HepG2 (cell line): ENCODE results near the gene PREX1. TPM values are rescaled to one million over a fixed set of nuclear protein-coding genes. Genes with fewer than 3 reads are reported as not detected.

Experiments used
- ATAC-seq: fragments of 200-7000 bp; cut with Tn5 transposase; 3 replicates; pipeline ENCODE4 v1.9.1; 2020; ENCODE audit warnings: mild to moderate bottlenecking, moderate library complexity
- BruUV-seq: library from RNA; stranded (reverse); fragments of 400-500 nt; replicated peaks from 2 replicates; lab custom pipeline; 2021; lab: Mats Ljungman, UMichigan
- CTCF ChIA-PET: fragments of 300-600 bp; formaldehyde crosslinking; extraction: SDS; loops from one replicate; lab custom pipeline; 2021; ENCODE audit warnings: low total read pairs, inconsistent platforms, low intra/inter-chr PET ratio; lab: Yijun Ruan, JAX
- POLR2A ChIA-PET: fragments of 350-600 bp; sonication (Branson Sonifier 250); formaldehyde crosslinking; loops from one replicate; lab custom pipeline; 2020; ENCODE audit warnings: antibody characterized with exemption, inconsistent platforms; lab: Yijun Ruan, JAX
- DNase-seq: peaks from one replicate; pipeline ENCODE4 v3.0.0-alpha.2; 2015; ENCODE audit warnings: low spot score
- FAIRE-seq: peaks from 3 replicates; lab custom pipeline; 2011; peaks lifted over from hg19 to GRCh38; lab: Jason Lieb, UNC
- H2AFZ ChIP-seq: one replicate; pipeline ENCODE4 v1.6.1; 2011; ENCODE audit warnings: low read length, inconsistent platforms
- H3K27ac ChIP-seq: fragments of 300-600 bp; 3 replicates; pipeline ENCODE4 v1.8.0; 2011; ENCODE audit warnings: mixed run types, mild to moderate bottlenecking, mixed read lengths, low read length, inconsistent platforms; ENCODE audit not compliant: insufficient read depth; ENCODE audit errors: extremely low read length
- H3K27me3 ChIP-seq, 2 experiments: fragments of 200-600 bp in 1 of 2; 2 replicates in 1 of 2; 3 replicates in 1 of 2; pipeline versions ENCODE4 v1.6.0 to v1.8.0; 2011; ENCODE audit warnings: low read length in 2 of 2, mild to moderate bottlenecking in 2 of 2, moderate library complexity in 2 of 2, inconsistent platforms in 1 of 2; ENCODE audit not compliant: insufficient read depth in 2 of 2, control insufficient read depth in 1 of 2
- H3K36me3 ChIP-seq, 2 experiments: fragments of 200-600 bp in 1 of 2; replicated peaks in 1 of 2; 2 replicates in 1 of 2; 3 replicates in 1 of 2; pipeline versions ENCODE4 v1.5.1 to v1.8.0; 2011; ENCODE audit warnings: low read length in 2 of 2, inconsistent platforms in 1 of 2; ENCODE audit not compliant: insufficient read depth in 2 of 2, control insufficient read depth in 1 of 2
- H3K4me1 ChIP-seq: 2 replicates; pipeline ENCODE4 v1.5.1; 2012; ENCODE audit warnings: low read length, inconsistent platforms; ENCODE audit not compliant: insufficient read depth
- H3K4me2 ChIP-seq: 2 replicates; pipeline ENCODE4 v1.6.0; 2011; ENCODE audit warnings: low read depth, low read length, inconsistent platforms
- H3K4me3 ChIP-seq, 3 experiments: fragments of 200-600 bp in 1 of 3; sonication (generic), shearing (Covaris generic) in 1 of 3; replicated peaks in 1 of 3; 2 replicates each; pipeline ENCODE4 v1.5.1; 2011 to 2016; ENCODE audit warnings: low read length in 3 of 3, inconsistent platforms in 2 of 3, low read depth in 2 of 3, mild to moderate bottlenecking in 2 of 3, control low read depth in 1 of 3, mixed read lengths in 1 of 3; ENCODE audit not compliant: insufficient read depth in 1 of 3
- H3K79me2 ChIP-seq: one replicate; pipeline ENCODE4 v1.6.1; 2011; ENCODE audit warnings: low read length, inconsistent platforms; ENCODE audit not compliant: insufficient read depth
- H3K9ac ChIP-seq: 2 replicates; pipeline ENCODE4 v1.6.0; 2011; ENCODE audit warnings: mild to moderate bottlenecking, low read depth, low read length, inconsistent platforms; ENCODE audit not compliant: insufficient read depth
- H3K9me3 ChIP-seq: 2 replicates; pipeline ENCODE4 v1.5.1; 2012; ENCODE audit warnings: mild to moderate bottlenecking, low read length
- H4K20me1 ChIP-seq: 2 replicates; pipeline ENCODE4 v1.6.0; 2011; ENCODE audit warnings: inconsistent platforms, mild to moderate bottlenecking, low read length, moderate library complexity; ENCODE audit not compliant: insufficient read depth
- AFF4 ChIP-seq: sonication (generic); formaldehyde crosslinking; IDR thresholded peaks from 2 replicates; pipeline ENCODE4 v1.4.0; 2020; ENCODE audit warnings: missing genetic modification reagents
- ARID4A ChIP-seq: sonication (generic); formaldehyde crosslinking; IDR thresholded peaks from 2 replicates; pipeline ENCODE4 v1.5.0; 2020; ENCODE audit warnings: mild to moderate bottlenecking, missing genetic modification reagents, borderline replicate concordance
- MXD1 ChIP-seq: sonication (generic); formaldehyde crosslinking; IDR thresholded peaks from 2 replicates; pipeline ENCODE4 v1.4.0; 2020; ENCODE audit warnings: mild to moderate bottlenecking, missing genetic modification reagents
- NBN ChIP-seq: fragments of 450-650 bp; conservative IDR thresholded peaks from 2 replicates; pipeline ENCODE4 v1.6.1; 2017
- TGIF2 ChIP-seq: IDR thresholded peaks from 2 replicates; pipeline ENCODE4 v1.6.1; 2016; ENCODE audit warnings: control low read depth, missing compliant biosample characterization
- ZNF766 ChIP-seq: sonication (generic); formaldehyde crosslinking; IDR thresholded peaks from 2 replicates; pipeline ENCODE4 v1.5.0; 2020; ENCODE audit warnings: missing genetic modification reagents, borderline replicate concordance
- WGBS: methylation state at CpG from one replicate; pipeline ENCODE4 v1.1.6; 2017; ENCODE audit warnings: low lambda C conversion rate; 5-methylcytosine and 5-hydroxymethylcytosine counted together
- in situ Hi-C: cut with HindIII; loops from 2 replicates; pipeline ENCODE4 v1.10.0; 2017; ENCODE audit warnings: low pct_unique_long_range_greater_than_20kb; ENCODE audit not compliant: extremely low pct_ligation_motif_present
- intact Hi-C: fragments of 100-400 bp; cut with micrococcal nuclease; formaldehyde crosslinking; loops from one replicate; pipeline ENCODE4 v1.10.0; 2022; ENCODE audit not compliant: unreplicated experiment
- polyA plus RNA-seq, 8 experiments: library from polyadenylated mRNA; depleted of rRNA in 3 of 8; stranded (reverse) in 7 of 8; unstranded in 1 of 8; fragments of >200 nt; fragmentation: Illumina TruSeq in 4 of 8; extraction: Trizol in 4 of 8; gene quantifications; 2 replicates each; pipeline versions ENCODE4 v1.2.1 to v1.2.3, GENCODE V29; 2011 to 2016; ENCODE audit warnings: low read depth in 4 of 8, missing spikeins in 1 of 8, mixed read lengths in 1 of 8; ENCODE audit not compliant: insufficient read depth in 1 of 8
- total RNA-seq, 5 experiments: library from RNA; depleted of rRNA; stranded (reverse); fragments of >200 nt; fragmentation: Illumina TruSeq; extraction: Trizol; gene quantifications; 2 replicates each; pipeline ENCODE4 v1.2.3, GENCODE V29; 2016; ENCODE audit warnings: low read depth in 1 of 5

PREX1 gene
- total and polyA plus RNA-seq, 2 of the 13 experiments (the other 11 are each of a cell fraction or from before 2014, with no cell fraction given) = 0.02 to 0.04 TPM

GRCh38 chr20:48607544-48607865, 220.3 kb downstream of the PREX1 start:
- Histone ChIP-seq H4K20me1 (no peaks in the 10 kb centered on the region), H3K27me3 (peaks cover 7 to 16% of the 10 kb centered on the region in 2 experiments; a peak in 3 of 5 replicates), H3K79me2 (no peaks in the 10 kb centered on the region), H3K4me3 (no peak overlapping the region), H3K9ac (no peak overlapping the region), H3K4me2 (no peak overlapping the region), H3K27ac (no peak overlapping the region), H3K4me1 (peaks cover 20% of the 10 kb centered on the region), H3K9me3 (no peaks in the 10 kb centered on the region), H2AFZ (no peak overlapping the region), H3K36me3 (no peaks in the 10 kb centered on the region)
- BruUV-seq = no TSS peak
- ATAC-seq = no peak
- 38% methylated on average over 8 of the region's 8 CpGs for WGBS
- intact Hi-C loops = no loop called here
- ChIA-PET POLR2A (no interaction called here), CTCF (no interaction called here)
- TF ChIP-seq NBN (no peak), AFF4 (no peak), ZNF766 (CRISPR knock-in tag) (no peak), ARID4A (no peak), MXD1 (CRISPR knock-in tag) (no peak), TGIF2 (CRISPR knock-in tag) (no peak)
- in situ Hi-C loops = loop anchor here (25.0 kb wide), 1 partner anchor 195 kb away; no protein-coding TSS in a partner anchor
- no peak for FAIRE-seq
- DNase-seq = no peak
